Kidney tubule cell (primary cell): ENCODE results near the gene INO80B.

ENCODE experiments used
- DNase-seq: peaks from one replicate; pipeline ENCODE4 v3.0.0-alpha.2; 2018; ENCODE audit warnings: low spot score

The INO80B gene

DNA sequence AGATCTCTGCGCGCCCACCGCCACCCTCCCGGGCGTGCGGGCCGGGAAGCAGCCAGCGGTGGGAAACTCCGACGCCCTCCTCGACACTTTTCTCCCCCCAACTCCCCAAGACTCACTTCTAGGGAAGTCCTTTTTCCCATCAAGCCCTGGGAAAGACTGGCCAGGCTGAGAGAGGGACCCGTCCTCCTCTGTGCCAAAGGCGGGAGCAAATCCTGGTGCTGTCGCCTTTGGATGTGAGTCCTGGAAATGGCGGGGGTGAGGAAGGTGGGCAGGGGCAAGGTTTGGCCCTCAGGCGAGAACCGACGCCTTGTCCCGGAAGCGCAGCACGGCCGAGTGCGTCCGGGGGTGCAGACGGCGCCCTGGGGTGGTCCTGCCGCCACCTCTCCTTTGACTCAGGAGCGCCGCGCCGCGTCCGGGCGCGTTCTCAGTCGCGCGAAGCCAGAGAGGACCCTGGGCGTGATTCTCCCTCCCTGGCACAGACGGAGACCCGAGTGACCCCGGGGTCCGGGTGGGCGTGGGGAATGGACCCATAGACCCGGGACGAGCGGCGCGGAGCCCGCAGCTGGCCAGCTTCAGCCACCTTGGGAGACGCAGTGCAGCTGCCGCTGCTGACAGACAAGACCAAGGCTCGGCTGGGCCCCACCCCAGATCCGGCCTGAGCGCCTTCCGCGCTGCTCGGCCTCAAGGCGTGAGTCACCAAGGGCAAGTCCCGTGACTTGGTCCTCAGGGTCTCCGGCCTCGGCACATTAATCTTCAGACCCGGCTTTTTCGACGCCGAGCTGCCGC lies 48.0 kb downstream of the INO80B start:
- peak; percentile 83 for DNase-seq

DNA sequence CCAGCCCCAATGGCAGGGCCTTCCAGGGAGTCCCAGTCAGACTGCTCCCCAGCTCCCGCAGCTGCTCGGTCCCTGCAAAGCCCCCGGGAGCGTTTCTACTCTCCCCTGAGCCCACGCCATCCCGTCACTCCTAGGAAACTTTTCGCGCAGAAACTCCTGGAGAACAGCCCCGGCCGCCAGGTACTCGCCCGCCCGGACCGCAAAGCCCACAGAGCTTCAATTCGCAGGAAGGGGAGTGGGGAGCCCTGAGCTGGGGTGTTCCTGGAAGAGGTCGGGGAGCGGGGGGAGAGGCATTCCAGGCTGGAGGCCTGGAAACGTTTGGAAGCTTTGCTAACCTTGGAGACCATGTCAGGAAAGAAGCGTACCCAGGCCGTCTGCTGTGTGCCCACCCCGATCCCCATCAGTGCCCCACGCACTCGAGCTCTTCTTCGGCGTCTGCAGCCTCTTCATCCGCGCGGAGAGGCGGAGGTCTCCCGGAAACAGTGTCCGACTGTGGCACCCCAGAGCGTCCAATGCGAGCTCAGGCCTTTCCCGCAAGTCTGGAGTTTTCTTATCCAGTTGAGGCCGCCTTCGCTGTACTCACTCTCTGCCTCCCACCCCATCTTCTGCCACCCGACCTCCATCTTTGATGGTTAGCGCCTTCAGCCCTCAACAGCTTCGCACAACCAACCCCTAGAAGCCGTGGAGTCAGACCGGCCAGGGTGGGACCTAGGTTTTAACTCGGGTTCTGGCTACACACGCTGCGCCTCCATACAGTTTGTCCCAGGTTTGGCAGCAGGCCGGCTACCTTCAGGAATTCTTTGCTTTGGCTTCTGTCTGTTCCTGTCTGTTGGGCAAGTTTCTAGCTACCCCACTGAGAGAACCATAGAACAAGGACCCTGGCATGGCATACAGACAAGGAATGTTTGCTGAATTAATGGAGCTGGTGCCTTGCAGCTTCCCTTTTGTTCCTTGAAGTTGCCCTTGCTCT lies 48.9 kb downstream of the INO80B start:
- DNase-seq, result no peak

DNA sequence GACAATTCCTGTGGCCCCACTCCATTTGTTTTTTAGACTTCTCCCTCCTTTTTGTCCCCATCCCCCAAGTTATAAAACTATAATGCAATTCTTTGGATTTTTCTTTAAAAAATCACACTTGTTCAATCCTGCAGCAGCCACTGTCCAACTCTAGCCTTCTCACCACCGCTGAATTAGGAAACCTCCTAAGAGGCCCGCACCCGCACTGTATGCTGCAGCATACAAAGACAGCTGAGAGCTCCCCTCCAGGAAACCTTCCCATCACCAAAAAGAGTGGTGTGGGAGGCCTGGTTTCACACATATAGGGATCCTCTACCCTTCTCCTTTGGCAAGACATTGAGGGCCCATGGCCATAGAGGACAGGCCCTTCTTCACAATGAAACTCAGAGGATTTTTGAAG lies 49.7 kb downstream of the INO80B start:
- DNase-seq, result no peak

DNA sequence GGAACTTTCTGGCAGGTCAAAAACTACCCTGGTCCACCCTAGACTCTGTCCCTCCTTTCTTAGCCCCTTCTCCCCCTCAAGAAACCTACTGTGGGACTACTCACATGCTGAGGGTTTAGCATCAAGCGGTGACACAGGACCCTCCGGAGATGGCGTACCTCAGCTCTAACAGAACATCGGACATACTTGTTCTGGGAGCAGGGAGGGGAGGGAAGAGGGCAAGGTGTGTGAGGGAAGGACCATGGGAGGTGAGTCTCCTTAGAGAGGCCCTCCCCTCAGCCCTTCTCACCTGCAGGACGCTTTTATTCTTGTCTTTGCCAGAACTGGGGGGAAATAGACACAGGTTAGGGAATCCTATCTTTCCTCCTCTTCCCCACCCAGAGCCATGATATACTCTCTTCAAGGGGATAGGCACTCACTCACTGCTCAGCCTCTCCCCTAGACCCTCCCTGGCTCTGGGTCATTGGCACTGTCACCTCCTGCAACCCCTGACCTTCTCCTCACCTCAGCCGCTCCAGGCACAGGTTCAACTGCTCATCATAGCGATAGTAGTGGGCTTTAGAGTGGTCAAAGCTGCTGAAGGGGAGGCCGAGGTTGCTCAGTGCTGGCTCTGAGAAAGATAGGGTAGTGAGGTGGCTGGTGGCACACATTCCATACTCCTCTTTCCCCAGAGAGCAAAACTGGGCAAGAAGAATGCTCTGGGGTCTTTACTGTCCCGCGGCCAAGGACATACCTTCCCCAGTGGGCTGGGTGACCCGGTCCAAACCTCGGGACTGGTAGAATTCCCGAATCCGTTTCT lies 50.8 kb downstream of the INO80B start:
- DNase-seq, result no peak

DNA sequence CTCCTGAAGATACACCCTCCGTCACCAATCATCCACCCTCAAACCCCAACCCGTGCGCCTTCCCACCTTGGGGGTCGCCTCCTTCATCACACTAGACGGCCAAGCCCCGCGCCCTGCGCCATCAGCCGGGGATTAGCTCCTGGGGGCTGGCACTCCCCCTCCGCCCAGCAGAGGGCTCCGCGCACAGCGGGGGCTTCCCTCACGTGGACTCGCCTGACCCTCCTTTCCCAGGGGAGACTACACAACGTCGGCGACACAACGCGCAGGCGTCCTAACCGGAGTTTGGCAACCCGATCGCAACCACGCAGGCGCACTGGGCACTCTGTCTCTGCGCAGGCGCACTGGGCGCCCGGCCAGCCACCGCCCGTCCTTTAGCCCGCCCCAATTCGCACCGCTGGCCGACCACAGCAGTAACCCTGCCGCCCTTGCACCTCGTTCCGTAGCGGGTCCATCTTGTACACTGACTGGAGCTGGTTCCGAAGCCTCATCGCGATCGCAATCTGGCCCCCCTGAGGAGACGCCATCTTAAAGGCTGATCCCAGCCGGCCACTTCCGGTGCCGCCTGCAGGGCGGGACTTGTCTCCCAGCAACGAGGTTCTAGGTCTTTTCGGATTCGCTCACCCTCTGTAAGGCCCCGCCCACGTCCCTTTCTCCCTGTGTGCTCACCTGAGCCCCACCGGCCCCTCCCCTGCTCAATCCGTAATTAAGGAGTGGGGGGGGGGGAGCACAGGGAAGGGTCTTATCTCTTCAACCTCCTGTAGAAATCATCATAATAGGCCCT lies 52.4 kb downstream of the INO80B start, which contains the start of gene PCGF1:
TSS of gene PCGF1 (minus strand) at position 551 of the 781 bp plus-strand sequence. CDS start at position 524, 27 bp downstream.
- DNase-seq, result peak; percentile 98
